ENCODE measurements around the gene TMEM120B. TPM values are rescaled to one million over a fixed set of nuclear protein-coding genes. Genes with fewer than 3 reads are reported as not detected.

TMEM120B gene
- total RNA-seq, 6 donors from 2014 or later: 8.9 to 23.0 (median 14.2) TPM

DNA sequence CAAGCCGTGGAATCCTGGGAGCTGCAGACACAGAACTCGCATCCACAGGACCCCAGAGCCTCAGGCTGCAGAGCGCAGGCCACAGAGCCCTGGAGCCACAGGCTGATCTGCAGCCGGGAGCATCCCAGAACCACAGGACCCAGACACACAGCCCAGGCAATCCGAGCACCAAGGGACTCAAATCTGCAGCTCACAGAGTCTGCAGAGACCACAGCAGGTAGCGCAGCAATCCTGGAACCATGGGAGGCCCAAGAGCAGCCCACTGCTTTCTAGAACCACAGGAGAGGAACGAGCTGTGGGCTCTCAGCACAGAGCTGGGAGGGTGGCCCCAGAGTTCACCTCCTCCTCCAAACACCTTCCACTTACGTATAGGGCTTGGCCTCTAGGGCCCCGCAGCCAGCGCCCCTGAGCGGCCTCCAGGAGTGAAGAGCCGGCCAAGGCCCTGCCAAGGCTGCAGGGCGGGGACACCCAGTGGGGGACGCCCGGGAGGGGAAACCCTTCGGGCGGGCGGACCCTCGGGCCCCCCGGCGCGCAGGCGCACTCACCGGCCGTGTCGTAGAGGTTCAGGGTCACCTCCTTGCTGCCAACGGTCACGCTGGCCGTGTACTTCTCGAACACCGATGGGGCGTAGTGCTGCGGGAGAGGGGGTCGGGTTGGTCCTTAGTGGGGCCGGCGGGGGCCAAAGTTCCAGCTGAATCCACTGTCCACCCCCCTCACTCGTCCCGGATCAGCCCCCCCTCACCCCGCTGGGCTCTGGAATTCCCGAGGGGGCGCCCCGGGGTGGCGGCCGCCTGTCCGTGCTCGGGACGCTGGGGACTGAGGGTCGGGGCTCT, 80.3 kb downstream of the TMEM120B start:
- H3K36me3 ChIP-seq: peaks cover 0 to 11% (median 10%) of the 10 kb centered on the region in 4 donors
- 32 to 50% methylated on average over 2 to 11 of the region's 48 CpGs for WGBS, 2 donors
- peak overlapping the region; percentile 81 to 97 (median 88) for H3K27ac ChIP-seq
- H3K27me3 ChIP-seq: no peaks in the 10 kb centered on the region
- peaks cover 63 to 98% (median 88%) of the 10 kb centered on the region in 4 donors for H3K4me1 ChIP-seq
- no peak for TF ChIP-seq POLR2AphosphoS5 (IDR thresholded peaks at IDR 0.05)
- TF ChIP-seq, protein P1, sequence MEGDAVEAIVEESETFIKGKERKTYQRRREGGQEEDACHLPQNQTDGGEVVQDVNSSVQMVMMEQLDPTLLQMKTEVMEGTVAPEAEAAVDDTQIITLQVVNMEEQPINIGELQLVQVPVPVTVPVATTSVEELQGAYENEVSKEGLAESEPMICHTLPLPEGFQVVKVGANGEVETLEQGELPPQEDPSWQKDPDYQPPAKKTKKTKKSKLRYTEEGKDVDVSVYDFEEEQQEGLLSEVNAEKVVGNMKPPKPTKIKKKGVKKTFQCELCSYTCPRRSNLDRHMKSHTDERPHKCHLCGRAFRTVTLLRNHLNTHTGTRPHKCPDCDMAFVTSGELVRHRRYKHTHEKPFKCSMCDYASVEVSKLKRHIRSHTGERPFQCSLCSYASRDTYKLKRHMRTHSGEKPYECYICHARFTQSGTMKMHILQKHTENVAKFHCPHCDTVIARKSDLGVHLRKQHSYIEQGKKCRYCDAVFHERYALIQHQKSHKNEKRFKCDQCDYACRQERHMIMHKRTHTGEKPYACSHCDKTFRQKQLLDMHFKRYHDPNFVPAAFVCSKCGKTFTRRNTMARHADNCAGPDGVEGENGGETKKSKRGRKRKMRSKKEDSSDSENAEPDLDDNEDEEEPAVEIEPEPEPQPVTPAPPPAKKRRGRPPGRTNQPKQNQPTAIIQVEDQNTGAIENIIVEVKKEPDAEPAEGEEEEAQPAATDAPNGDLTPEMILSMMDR (IDR thresholded peaks at IDR 0.05): no peak
- no peak for TF ChIP-seq EP300 (IDR thresholded peaks at IDR 0.05)
- TF ChIP-seq POLR2A (IDR thresholded peaks at IDR 0.05): peak in 1 of 4 donors; percentile 18
- H3K9me3 ChIP-seq: no peaks in the 10 kb centered on the region
- ATAC-seq (ENCODE audit: low FRiP score in 2 of 2): peak in 1 of 2 donors; percentile 38
- peak; percentile 75 to 93 for DNase-seq
- H3K4me3 ChIP-seq: peak overlapping the region; percentile 43 to 62 (median 57)

DNA sequence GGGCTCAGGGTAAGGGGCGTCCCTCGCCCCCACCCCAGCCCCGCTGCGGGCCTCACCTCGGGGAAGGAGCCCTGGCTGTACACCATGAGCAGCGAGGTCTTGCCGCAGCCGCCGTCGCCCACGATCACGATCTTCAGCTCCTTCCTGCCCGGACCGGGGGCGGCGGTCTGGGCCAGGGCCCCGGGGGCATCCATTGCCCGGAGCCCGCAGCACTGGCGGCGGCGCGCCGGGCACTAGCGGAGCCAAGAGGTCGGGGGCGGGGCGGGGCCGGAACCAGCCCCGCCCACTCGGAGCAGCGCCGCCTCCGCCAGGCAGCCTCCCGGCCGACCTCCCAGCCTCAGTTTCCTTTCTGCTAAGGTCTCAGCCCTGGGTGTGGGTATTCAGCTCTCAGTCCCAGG, 80.9 kb downstream of the TMEM120B start, which contains the start of gene RHOF:
Gene RHOF, minus strand, starts transcription at position 249 of the 398 bp plus-strand sequence. Its CDS starts 55 bp downstream, at position 194.
- peak in 1 of 2 donors; percentile 63 for ATAC-seq (ENCODE audit: low FRiP score in 2 of 2)
- no peaks in the 10 kb centered on the region for H3K27me3 ChIP-seq
- TF ChIP-seq, protein P1 (IDR thresholded peaks at IDR 0.05): no peak
- TF ChIP-seq POLR2A (IDR thresholded peaks at IDR 0.05) (peak in 2 of 4 donors; percentile 27 to 61), POLR2AphosphoS5 (IDR thresholded peaks at IDR 0.05) (peak in 1 of 2 donors; percentile 39), EP300 (IDR thresholded peaks at IDR 0.05) (no peak)
- H3K4me1 ChIP-seq: peaks cover 70 to 99% (median 92%) of the 10 kb centered on the region in 4 donors
- H3K4me3 ChIP-seq: peak within 1 kb of the TSS; percentile 43 to 62 (median 57)
- WGBS, 2 donors: no CpG with 5 or more reads among the region's 36 CpGs
- H3K36me3 ChIP-seq: peaks cover 0 to 13% (median 11%) of the 10 kb centered on the region in 4 donors
- DNase-seq: peak; percentile 81 to 95
- H3K9me3 ChIP-seq: no peaks in the 10 kb centered on the region
- H3K27ac ChIP-seq: peak within 1 kb of the TSS; percentile 81 to 97 (median 88)

DNA sequence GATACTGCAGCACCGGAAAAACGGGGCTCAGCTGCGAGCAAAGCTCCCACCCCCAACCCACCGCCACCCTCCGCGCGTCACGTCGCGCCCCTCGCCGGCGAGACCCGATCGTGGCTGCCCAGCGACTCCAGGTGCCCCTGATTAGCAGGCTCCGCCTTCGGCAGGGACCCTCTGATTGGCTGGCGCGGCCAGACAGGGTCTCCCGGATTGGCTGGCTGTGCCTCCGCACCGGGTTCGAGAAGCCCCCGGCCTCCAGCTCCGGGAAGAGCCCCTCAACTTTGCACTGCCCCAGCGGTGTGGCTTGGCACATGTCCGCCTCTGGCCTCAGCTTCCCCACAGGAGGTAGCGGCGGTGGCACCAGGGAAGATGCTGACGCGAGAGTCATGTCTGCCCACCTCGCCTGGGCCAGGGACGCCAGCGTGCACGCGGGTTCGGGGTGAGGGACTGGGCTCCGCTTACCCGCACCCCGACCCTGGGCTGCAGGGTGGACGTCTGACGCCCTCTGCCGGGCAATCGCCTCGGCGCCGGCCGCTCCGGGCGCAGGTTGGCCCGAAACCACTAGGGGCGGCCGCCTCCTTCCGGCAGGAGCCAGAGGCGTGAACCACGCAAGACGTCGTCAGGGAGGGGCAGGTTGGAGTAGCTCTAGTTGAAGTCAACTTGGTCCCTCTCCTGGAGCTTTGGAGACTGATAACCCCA, 81.4 kb downstream of the TMEM120B start:
- H3K9me3 ChIP-seq: no peaks in the 10 kb centered on the region
- peak; percentile 93 for ATAC-seq (ENCODE audit: low FRiP score in 2 of 2)
- 0% methylated on average over 3 to 7 of the region's 59 CpGs for WGBS, 2 donors
- peaks cover 0 to 13% (median 11%) of the 10 kb centered on the region in 4 donors for H3K36me3 ChIP-seq
- H3K27me3 ChIP-seq: no peaks in the 10 kb centered on the region
- H3K4me1 ChIP-seq: peaks cover 75 to 99% (median 95%) of the 10 kb centered on the region in 4 donors
- peak overlapping the region; percentile 43 to 62 (median 57) for H3K4me3 ChIP-seq
- DNase-seq: peak; percentile 96 to 98
- TF ChIP-seq EP300 (IDR thresholded peaks at IDR 0.05) (no peak), POLR2A (IDR thresholded peaks at IDR 0.05) (peak in 1 of 4 donors; percentile 32), POLR2AphosphoS5 (IDR thresholded peaks at IDR 0.05) (peak; percentile 38 to 73)
- TF ChIP-seq, protein P1 (IDR thresholded peaks at IDR 0.05): peak; percentile 100
- H3K27ac ChIP-seq: peak overlapping the region; percentile 81 to 97 (median 88)

DNA sequence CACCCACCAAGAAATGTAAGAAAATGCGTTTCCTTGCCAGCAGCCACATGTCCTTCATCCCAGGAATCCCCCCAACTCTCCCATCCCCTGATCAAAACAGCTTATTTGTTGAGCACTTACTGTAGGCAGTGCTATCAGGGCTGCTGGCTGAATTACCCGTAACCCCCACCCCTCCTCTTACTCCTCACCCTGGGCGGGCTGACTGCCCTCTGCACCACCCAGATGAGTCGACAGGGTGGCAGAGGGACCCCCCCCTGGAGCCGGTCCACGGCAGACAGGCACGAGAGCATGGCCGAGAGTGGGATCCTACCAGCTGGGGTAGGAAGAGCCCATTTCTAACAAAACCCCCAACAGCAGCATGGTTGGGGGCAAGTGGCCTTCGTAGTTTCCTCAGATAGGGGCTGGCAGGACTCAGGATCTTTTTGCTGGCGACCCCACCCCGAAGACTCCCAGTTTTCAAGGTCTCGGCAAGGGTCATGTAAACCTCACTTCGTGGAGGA, 82.0 kb downstream of the TMEM120B start:
- no peaks in the 10 kb centered on the region for H3K27me3 ChIP-seq
- peak in 1 of 2 donors; percentile 1 for ATAC-seq (ENCODE audit: low FRiP score in 2 of 2)
- H3K9me3 ChIP-seq: no peaks in the 10 kb centered on the region
- TF ChIP-seq, protein P1 (IDR thresholded peaks at IDR 0.05): no peak
- TF ChIP-seq POLR2A (IDR thresholded peaks at IDR 0.05): peak in 1 of 4 donors; percentile 2
- peak overlapping the region; percentile 81 to 97 (median 88) for H3K27ac ChIP-seq
- 0 to 1% methylated on average over 2 to 13 of the region's 13 CpGs for WGBS, 2 donors
- H3K36me3 ChIP-seq: peaks cover 0 to 13% (median 11%) of the 10 kb centered on the region in 4 donors
- H3K4me1 ChIP-seq: peaks cover 73 to 99% (median 96%) of the 10 kb centered on the region in 4 donors
- peak overlapping the region in 3 of 4 donors; percentile 57 to 62 (median 57) for H3K4me3 ChIP-seq
- DNase-seq: peak in 1 of 2 donors; percentile 78

Measured in upper lobe of left lung (tissue), 6 donors.